GM23338 (cell line): ENCODE data around the gene ADAT3. TPM values are rescaled to one million over a fixed set of nuclear protein-coding genes. Genes with fewer than 3 reads are reported as not detected.

Source experiments
- ATAC-seq: fragments of 200-7000 bp; cut with Tn5 transposase; 3 replicates; pipeline ENCODE4 v1.9.1; 2020
- DNase-seq: peaks from one replicate; pipeline ENCODE4 v3.0.0-alpha.2; 2015; ENCODE audit warnings: low spot score
- H2AFZ ChIP-seq: fragments of 200-600 bp; sonication (generic); 2 replicates; pipeline ENCODE4 v1.8.0; 2016; ENCODE audit warnings: antibody characterized with exemption, mild to moderate bottlenecking, moderate library complexity
- H3F3A ChIP-seq: fragments of 200-600 bp; sonication (generic); replicated peaks from 2 replicates; pipeline ENCODE4 v1.8.0; 2017; ENCODE audit warnings: antibody characterized with exemption, mixed run types, low read depth
- H3K27ac ChIP-seq: fragments of 200-600 bp; sonication (generic); 2 replicates; pipeline ENCODE4 v1.6.1; 2016; ENCODE audit warnings: low read depth
- H3K27me3 ChIP-seq: fragments of 200-600 bp; sonication (generic); 2 replicates; pipeline ENCODE4 v1.8.0; 2016; ENCODE audit warnings: mild to moderate bottlenecking, mixed run types, moderate library complexity; ENCODE audit not compliant: insufficient read depth
- H3K36me3 ChIP-seq: fragments of 200-600 bp; sonication (generic); 2 replicates; pipeline ENCODE4 v1.8.0; 2016; ENCODE audit warnings: mild to moderate bottlenecking; ENCODE audit not compliant: insufficient read depth
- H3K4me1 ChIP-seq: fragments of 200-600 bp; sonication (generic); 2 replicates; pipeline ENCODE4 v1.8.0; 2016; ENCODE audit warnings: mild to moderate bottlenecking, moderate library complexity; ENCODE audit not compliant: insufficient read depth
- H3K4me2 ChIP-seq: fragments of 200-600 bp; sonication (generic); 2 replicates; pipeline ENCODE4 v1.7.1; 2017; ENCODE audit warnings: mixed run types
- H3K4me3 ChIP-seq: fragments of 200-600 bp; sonication (generic); 2 replicates; pipeline ENCODE4 v1.6.1; 2016; ENCODE audit warnings: mixed run types
- H3K79me2 ChIP-seq: fragments of 200-600 bp; sonication (generic); replicated peaks from 2 replicates; pipeline ENCODE4 v1.8.0; 2017; ENCODE audit warnings: mild to moderate bottlenecking; ENCODE audit not compliant: insufficient read depth
- H3K9me2 ChIP-seq: fragments of 200-600 bp; sonication (generic); 2 replicates; pipeline ENCODE4 v1.8.0; 2017; ENCODE audit not compliant: insufficient read depth
- H4K20me1 ChIP-seq: fragments of 200-600 bp; sonication (generic); replicated peaks from 2 replicates; pipeline ENCODE4 v1.8.0; 2017; ENCODE audit warnings: mild to moderate bottlenecking; ENCODE audit not compliant: insufficient read depth
- H3K27ac Mint-ChIP-seq: 2 replicates; pipeline ENCODE4 v1.8.0; 2020; ENCODE audit warnings: inconsistent platforms, mild to moderate bottlenecking, moderate library complexity, mixed read lengths
- H3K27me3 Mint-ChIP-seq: 3 replicates; pipeline ENCODE4 v1.8.0; 2022; ENCODE audit warnings: low read depth, mild to moderate bottlenecking, moderate library complexity, mixed read lengths, inconsistent platforms; ENCODE audit not compliant: insufficient read depth, poor library complexity
- H3K36me3 Mint-ChIP-seq: 3 replicates; pipeline ENCODE4 v1.8.0; 2021; ENCODE audit warnings: low read depth, mild to moderate bottlenecking, inconsistent platforms, moderate library complexity, mixed read lengths
- H3K4me1 Mint-ChIP-seq: 3 replicates; pipeline ENCODE4 v1.8.0; 2020; ENCODE audit warnings: mild to moderate bottlenecking, inconsistent platforms, mixed read lengths
- H3K4me3 Mint-ChIP-seq: 3 replicates; pipeline ENCODE4 v1.8.0; 2021; ENCODE audit warnings: moderate library complexity, mild to moderate bottlenecking, inconsistent platforms, mixed read lengths
- H3K9me3 Mint-ChIP-seq: 3 replicates; pipeline ENCODE4 v1.8.0; 2020; ENCODE audit warnings: moderate library complexity, mild to moderate bottlenecking, inconsistent platforms, mixed read lengths
- CREB1 ChIP-seq: fragments of 250-450 bp; sonication (Bioruptor Pico); IDR thresholded peaks from 2 replicates; pipeline ENCODE4 v1.5.0; 2020; ENCODE audit warnings: low read depth, mild to moderate bottlenecking, moderate library complexity
- EZH2 ChIP-seq: fragments of 200-600 bp; sonication (generic); IDR thresholded peaks from one replicate; pipeline ENCODE4 v1.8.0; 2017; ENCODE audit warnings: antibody characterized with exemption, mild to moderate bottlenecking, low read depth; ENCODE audit not compliant: unreplicated experiment
- EZH2phosphoT487 ChIP-seq: fragments of 200-600 bp; sonication (generic); IDR thresholded peaks from one replicate; pipeline ENCODE4 v1.8.1; 2018; ENCODE audit warnings: antibody characterized with exemption; ENCODE audit not compliant: unreplicated experiment
- JUNB ChIP-seq: IDR thresholded peaks from one replicate; pipeline ENCODE4 v1.6.1; 2016; ENCODE audit warnings: antibody characterized with exemption; ENCODE audit not compliant: unreplicated experiment
- NANOG ChIP-seq: IDR thresholded peaks from 2 replicates; pipeline ENCODE4 v1.6.1; 2016; ENCODE audit warnings: antibody characterized with exemption, borderline replicate concordance
- POLR2AphosphoS5 ChIP-seq: IDR thresholded peaks from 2 replicates; pipeline ENCODE4 v1.6.1; 2016; ENCODE audit warnings: antibody characterized with exemption, low read depth
- STAT1 ChIP-seq: IDR thresholded peaks from one replicate; pipeline ENCODE4 v1.6.1; 2016; ENCODE audit warnings: antibody characterized with exemption; ENCODE audit not compliant: unreplicated experiment
- ZNF114 ChIP-seq: fragments of 250-450 bp; sonication (Bioruptor Pico); IDR thresholded peaks from 2 replicates; pipeline ENCODE4 v1.5.0; 2020; ENCODE audit warnings: mild to moderate bottlenecking, moderate library complexity
- ZNF331 ChIP-seq: fragments of 250-450 bp; sonication (Bioruptor Pico); IDR thresholded peaks from 2 replicates; pipeline ENCODE4 v1.5.0; 2020; ENCODE audit warnings: low read depth, mild to moderate bottlenecking, moderate library complexity
- polyA plus RNA-seq: library from polyadenylated mRNA; unstranded; fragments of >200 nt; fragmentation: Nextera tagmentation; extraction: Ambion mirVana; gene quantifications from 2 replicates; pipeline ENCODE4 v1.2.1, GENCODE V29; 2016
- total RNA-seq: library from RNA; depleted of rRNA; stranded (reverse); fragments of >200 nt; shearing (Covaris generic); gene quantifications from 2 replicates; pipeline ENCODE4 v1.2.3, GENCODE V29; 2014
- TF ChIP-seq, protein P1 (sequence below): fragments of 250-450 bp; sonication (Bioruptor Pico); IDR thresholded peaks from 2 replicates; pipeline ENCODE4 v1.5.0; 2020; ENCODE audit warnings: mild to moderate bottlenecking, moderate library complexity
- TF ChIP-seq, protein P2 (sequence below): IDR thresholded peaks from one replicate; pipeline ENCODE4 v1.6.1; 2018; ENCODE audit warnings: antibody characterized with exemption; ENCODE audit not compliant: unreplicated experiment
- TF ChIP-seq, protein P3 (sequence below), 2 experiments: fragments of 200-600 bp in 1 of 2; sonication (generic) in 1 of 2; conservative IDR thresholded peaks; 2 replicates each; pipeline versions ENCODE4 v1.5.1 to v1.6.1; 2016 to 2017; ENCODE audit warnings: antibody characterized with exemption in 2 of 2, low read depth in 2 of 2, mild to moderate bottlenecking in 2 of 2, moderate library complexity in 1 of 2
- TF ChIP-seq, protein P4 (sequence below): IDR thresholded peaks from 2 replicates; pipeline ENCODE4 v1.6.1; 2016; ENCODE audit warnings: antibody characterized with exemption

Gene ADAT3
- total and polyA plus RNA-seq, 2 experiments from 2014 or later, result 7.9 to 12.4 TPM

DNA sequence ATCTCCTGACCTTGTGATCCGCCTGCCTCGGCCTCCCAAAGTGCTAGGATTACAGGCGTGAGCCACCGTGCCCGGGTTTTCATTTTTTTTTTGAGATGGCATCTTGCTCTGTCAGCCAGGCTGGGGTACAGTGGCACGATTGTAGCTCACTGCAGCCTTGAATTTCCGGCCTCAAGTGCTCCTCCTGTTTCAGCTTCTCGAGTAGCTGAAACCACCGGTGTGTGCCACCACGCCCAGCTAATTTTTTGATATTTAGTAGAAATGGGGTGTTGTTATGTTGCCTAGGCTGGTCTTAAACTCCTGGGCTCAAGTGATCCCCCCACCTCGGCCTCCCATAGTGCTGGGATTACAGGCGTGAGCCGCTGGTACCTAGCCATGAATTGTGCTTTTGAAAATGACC is 5.9 kb downstream of the ADAT3 start:
- Histone ChIP-seq H3K4me3 (no peak overlapping the region), H3K79me2 (peaks cover 71% of the 10 kb centered on the region), H3K36me3 (no peaks in the 10 kb centered on the region), H3F3A (no peaks in the 10 kb centered on the region; the same call in 1 of the 2 replicates), H3K4me1 (no peaks in the 10 kb centered on the region; the same call in 1 of the 2 replicates), H2AFZ (no peak overlapping the region), H4K20me1 (peaks cover 5% of the 10 kb centered on the region), H3K9me2 (no peaks in the 10 kb centered on the region), H3K4me2 (no peak overlapping the region), H3K27ac (peak overlapping the region; percentile 59; the same call in 1 of the 2 replicates), H3K27me3 (no peaks in the 10 kb centered on the region)
- no peak overlapping the region for H3K27ac Mint-ChIP-seq
- peaks cover 18% of the 10 kb centered on the region for H3K36me3 Mint-ChIP-seq
- H3K4me3 Mint-ChIP-seq, result no peak overlapping the region
- H3K27me3 Mint-ChIP-seq, result peaks cover 6% of the 10 kb centered on the region
- no peaks in the 10 kb centered on the region for H3K9me3 Mint-ChIP-seq
- ATAC-seq (no peak), DNase-seq (no peak)
- TF ChIP-seq, protein P1, sequence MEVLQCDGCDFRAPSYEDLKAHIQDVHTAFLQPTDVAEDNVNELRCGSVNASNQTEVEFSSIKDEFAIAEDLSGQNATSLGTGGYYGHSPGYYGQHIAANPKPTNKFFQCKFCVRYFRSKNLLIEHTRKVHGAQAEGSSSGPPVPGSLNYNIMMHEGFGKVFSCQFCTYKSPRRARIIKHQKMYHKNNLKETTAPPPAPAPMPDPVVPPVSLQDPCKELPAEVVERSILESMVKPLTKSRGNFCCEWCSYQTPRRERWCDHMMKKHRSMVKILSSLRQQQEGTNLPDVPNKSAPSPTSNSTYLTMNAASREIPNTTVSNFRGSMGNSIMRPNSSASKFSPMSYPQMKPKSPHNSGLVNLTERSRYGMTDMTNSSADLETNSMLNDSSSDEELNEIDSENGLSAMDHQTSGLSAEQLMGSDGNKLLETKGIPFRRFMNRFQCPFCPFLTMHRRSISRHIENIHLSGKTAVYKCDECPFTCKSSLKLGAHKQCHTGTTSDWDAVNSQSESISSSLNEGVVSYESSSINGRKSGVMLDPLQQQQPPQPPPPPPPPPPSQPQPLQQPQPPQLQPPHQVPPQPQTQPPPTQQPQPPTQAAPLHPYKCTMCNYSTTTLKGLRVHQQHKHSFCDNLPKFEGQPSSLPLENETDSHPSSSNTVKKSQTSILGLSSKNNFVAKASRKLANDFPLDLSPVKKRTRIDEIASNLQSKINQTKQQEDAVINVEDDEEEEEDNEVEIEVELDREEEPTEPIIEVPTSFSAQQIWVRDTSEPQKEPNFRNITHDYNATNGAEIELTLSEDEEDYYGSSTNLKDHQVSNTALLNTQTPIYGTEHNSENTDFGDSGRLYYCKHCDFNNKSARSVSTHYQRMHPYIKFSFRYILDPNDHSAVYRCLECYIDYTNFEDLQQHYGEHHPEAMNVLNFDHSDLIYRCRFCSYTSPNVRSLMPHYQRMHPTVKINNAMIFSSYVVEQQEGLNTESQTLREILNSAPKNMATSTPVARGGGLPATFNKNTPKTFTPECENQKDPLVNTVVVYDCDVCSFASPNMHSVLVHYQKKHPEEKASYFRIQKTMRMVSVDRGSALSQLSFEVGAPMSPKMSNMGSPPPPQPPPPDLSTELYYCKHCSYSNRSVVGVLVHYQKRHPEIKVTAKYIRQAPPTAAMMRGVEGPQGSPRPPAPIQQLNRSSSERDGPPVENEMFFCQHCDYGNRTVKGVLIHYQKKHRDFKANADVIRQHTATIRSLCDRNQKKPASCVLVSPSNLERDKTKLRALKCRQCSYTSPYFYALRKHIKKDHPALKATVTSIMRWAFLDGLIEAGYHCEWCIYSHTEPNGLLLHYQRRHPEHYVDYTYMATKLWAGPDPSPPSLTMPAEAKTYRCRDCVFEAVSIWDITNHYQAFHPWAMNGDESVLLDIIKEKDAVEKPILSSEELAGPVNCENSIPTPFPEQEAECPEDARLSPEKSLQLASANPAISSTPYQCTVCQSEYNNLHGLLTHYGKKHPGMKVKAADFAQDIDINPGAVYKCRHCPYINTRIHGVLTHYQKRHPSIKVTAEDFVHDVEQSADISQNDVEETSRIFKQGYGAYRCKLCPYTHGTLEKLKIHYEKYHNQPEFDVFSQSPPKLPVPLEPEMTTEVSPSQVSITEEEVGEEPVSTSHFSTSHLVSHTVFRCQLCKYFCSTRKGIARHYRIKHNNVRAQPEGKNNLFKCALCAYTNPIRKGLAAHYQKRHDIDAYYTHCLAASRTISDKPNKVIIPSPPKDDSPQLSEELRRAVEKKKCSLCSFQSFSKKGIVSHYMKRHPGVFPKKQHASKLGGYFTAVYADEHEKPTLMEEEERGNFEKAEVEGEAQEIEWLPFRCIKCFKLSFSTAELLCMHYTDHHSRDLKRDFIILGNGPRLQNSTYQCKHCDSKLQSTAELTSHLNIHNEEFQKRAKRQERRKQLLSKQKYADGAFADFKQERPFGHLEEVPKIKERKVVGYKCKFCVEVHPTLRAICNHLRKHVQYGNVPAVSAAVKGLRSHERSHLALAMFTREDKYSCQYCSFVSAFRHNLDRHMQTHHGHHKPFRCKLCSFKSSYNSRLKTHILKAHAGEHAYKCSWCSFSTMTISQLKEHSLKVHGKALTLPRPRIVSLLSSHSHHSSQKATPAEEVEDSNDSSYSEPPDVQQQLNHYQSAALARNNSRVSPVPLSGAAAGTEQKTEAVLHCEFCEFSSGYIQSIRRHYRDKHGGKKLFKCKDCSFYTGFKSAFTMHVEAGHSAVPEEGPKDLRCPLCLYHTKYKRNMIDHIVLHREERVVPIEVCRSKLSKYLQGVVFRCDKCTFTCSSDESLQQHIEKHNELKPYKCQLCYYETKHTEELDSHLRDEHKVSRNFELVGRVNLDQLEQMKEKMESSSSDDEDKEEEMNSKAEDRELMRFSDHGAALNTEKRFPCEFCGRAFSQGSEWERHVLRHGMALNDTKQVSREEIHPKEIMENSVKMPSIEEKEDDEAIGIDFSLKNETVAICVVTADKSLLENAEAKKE (CRISPR knock-in tag), result no peak
- TF ChIP-seq ZNF331 (CRISPR knock-in tag), result no peak
- TF ChIP-seq, protein P2, sequence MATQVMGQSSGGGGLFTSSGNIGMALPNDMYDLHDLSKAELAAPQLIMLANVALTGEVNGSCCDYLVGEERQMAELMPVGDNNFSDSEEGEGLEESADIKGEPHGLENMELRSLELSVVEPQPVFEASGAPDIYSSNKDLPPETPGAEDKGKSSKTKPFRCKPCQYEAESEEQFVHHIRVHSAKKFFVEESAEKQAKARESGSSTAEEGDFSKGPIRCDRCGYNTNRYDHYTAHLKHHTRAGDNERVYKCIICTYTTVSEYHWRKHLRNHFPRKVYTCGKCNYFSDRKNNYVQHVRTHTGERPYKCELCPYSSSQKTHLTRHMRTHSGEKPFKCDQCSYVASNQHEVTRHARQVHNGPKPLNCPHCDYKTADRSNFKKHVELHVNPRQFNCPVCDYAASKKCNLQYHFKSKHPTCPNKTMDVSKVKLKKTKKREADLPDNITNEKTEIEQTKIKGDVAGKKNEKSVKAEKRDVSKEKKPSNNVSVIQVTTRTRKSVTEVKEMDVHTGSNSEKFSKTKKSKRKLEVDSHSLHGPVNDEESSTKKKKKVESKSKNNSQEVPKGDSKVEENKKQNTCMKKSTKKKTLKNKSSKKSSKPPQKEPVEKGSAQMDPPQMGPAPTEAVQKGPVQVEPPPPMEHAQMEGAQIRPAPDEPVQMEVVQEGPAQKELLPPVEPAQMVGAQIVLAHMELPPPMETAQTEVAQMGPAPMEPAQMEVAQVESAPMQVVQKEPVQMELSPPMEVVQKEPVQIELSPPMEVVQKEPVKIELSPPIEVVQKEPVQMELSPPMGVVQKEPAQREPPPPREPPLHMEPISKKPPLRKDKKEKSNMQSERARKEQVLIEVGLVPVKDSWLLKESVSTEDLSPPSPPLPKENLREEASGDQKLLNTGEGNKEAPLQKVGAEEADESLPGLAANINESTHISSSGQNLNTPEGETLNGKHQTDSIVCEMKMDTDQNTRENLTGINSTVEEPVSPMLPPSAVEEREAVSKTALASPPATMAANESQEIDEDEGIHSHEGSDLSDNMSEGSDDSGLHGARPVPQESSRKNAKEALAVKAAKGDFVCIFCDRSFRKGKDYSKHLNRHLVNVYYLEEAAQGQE, result no peak
- TF ChIP-seq NANOG, result no peak
- no peak for TF ChIP-seq ZNF114
- TF ChIP-seq EZH2phosphoT487, result no peak
- TF ChIP-seq JUNB, result no peak
- TF ChIP-seq POLR2AphosphoS5, result no peak
- TF ChIP-seq, protein P3, sequence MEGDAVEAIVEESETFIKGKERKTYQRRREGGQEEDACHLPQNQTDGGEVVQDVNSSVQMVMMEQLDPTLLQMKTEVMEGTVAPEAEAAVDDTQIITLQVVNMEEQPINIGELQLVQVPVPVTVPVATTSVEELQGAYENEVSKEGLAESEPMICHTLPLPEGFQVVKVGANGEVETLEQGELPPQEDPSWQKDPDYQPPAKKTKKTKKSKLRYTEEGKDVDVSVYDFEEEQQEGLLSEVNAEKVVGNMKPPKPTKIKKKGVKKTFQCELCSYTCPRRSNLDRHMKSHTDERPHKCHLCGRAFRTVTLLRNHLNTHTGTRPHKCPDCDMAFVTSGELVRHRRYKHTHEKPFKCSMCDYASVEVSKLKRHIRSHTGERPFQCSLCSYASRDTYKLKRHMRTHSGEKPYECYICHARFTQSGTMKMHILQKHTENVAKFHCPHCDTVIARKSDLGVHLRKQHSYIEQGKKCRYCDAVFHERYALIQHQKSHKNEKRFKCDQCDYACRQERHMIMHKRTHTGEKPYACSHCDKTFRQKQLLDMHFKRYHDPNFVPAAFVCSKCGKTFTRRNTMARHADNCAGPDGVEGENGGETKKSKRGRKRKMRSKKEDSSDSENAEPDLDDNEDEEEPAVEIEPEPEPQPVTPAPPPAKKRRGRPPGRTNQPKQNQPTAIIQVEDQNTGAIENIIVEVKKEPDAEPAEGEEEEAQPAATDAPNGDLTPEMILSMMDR (conservative IDR thresholded peaks at IDR 0.05; ENCODE audit: low read depth in 2 of 2), result no peak
- no peak for TF ChIP-seq STAT1
- TF ChIP-seq EZH2, result no peak
- TF ChIP-seq, protein P4, sequence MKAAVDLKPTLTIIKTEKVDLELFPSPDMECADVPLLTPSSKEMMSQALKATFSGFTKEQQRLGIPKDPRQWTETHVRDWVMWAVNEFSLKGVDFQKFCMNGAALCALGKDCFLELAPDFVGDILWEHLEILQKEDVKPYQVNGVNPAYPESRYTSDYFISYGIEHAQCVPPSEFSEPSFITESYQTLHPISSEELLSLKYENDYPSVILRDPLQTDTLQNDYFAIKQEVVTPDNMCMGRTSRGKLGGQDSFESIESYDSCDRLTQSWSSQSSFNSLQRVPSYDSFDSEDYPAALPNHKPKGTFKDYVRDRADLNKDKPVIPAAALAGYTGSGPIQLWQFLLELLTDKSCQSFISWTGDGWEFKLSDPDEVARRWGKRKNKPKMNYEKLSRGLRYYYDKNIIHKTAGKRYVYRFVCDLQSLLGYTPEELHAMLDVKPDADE, result no peak
- no peak for TF ChIP-seq CREB1
- 0 out of 3 replicates have a peak, but pooled peaks cover 2% of the 10 kb centered on the region for H3K4me1 Mint-ChIP-seq
